DMS79 treated with DMSO at 0.1 percent for 48 hours (cell line): ENCODE data around the gene TIMP2.
"Not testable (repeated sequence)": the region's sequence is repeated elsewhere in the genome, so short reads cannot be mapped to it uniquely, and the experiment has no call there.

ENCODE experiments used
- DNase-seq: peaks from one replicate; lab custom pipeline; 2025; lab: John Stamatoyannopoulos, UW

The TIMP2 gene

DNA sequence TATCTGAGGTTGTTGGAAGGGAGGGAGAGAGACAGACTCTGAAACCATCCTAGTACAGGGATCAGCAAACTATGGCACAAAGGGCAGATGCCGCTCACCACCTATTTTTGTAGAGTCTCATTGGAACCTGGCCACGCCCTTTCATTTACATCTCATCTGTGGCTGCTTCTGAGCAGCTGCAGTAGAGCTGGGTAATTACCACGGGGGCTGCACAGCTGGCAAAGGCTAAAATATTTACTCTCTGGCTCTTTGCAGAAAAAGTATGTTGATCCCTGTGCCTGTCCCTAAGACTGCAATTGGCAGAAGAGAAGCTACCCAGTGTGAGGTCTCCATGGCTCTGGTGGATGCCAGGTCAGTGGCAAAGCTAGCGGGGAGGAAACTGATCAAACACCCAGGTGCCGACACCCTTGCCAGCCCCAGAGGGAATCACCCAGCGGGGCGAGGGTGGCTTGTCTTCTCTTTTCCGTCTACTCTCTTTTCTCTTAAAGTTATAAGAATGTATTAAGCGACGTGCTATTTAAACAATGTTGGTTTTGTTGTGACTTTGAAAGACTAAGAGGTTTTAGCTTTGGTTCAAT is 36.2 kb downstream of the TIMP2 start:
- no peak for DNase-seq

DNA sequence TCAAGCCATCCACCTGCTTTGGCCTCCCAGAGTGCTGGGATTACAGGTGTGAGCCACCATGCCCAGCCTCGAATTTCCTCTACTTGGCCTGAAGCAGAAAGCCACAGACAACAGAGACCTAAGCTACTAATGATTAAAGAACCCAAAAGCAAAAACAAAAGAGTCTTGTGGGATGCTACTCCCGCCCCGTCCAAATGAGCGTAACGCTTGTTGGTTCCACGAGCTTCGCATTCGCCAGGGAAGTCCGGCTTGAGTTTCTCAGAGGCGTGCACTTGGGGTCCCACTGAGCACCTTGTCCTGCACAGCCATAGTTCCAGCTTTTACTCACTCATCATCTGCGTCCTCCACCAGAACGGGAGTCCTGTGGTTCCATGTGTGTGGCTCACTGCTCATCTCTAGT is 38.2 kb downstream of the TIMP2 start:
- no peak for DNase-seq

DNA sequence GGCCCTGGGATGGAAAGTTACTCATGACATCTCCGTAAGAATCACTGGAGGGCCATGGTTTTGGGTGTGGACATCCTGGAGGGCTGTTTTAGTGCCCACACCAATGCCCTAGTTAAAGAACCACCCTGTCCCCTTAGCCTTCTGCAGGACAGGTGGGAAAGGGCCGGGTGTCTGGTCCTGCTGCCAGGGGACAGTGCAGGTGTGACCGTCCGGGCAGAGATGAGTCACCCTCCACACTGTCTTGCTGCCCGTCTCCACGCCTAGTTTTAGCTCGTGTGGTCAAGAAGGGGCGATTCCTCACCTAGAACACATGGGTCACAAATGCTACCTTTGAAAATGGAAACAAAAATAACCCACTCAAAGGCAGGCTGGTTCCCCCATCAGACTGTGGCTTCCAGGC is 39.2 kb downstream of the TIMP2 start:
- no peak for DNase-seq

DNA sequence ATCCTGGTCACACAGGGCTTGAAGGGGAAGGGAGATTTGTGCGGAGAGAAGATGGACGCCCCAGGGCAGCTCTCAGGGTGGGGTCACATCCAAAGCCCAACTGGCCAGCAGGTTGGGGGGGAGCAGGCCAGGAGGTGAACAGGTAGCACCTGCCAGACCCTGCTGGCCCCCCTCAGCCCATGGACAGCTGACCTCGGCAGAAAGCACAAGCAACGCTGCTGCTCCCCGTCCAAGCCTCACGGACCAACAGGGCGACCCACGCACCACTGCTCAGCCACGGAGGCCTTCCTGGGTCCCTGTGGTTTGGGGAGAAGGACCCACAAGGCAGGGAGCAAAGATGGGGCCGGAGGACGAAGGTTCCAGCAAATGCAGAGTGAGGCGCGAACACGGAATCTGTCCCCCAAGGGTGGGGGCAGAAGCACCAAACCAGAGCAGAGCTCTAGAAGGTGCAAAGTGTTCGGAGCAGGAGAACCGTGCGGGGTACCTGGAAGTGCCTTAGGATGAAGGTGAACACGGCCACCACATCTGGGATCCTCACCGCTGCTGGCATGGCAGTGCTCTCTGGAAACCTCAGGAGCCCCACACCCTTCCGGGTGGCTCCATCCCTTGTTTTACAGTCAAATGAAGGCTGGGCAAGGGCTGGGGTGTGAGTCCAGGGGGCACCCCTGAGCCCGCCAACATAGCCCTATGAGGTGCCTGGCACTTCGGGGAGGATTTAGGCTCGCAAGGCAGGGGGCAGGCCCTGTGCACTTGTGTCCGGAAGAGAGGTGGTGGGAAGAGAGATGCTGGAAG is 40.1 kb downstream of the TIMP2 start:
- DNase-seq: no peak

DNA sequence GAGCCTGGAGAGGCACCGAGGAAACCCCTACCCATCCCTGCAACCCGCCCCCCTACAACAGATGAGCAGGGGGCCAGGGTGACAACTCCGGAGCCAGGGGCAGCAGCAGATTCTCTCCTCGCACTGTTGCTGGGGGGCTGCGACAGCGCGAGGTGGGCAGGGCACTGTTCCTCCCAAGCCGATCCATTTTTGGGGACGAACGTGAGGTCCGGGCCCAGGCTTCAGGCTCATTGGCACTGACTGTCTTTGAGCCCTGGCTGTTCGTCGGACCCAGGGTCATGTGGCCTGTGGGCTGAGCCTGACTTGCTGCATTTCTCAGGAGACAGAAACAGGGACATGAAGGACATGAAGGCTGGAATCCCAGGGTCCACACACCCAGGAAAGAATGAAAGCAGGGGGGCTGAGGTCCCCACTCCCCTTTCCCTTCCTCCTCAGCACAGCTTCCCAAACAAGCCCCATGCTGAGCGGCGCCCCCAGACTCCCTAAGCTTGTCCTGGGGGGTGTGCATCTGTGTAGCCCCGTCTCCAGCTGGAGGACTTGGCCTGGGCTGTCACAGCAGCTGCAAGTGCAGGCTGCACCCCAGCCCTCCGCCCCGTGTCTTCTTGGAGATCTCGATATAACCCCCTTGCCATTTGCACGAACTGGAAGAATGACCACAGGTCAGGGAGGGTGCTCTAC is 40.9 kb downstream of the TIMP2 start:
- DNase-seq: no peak

DNA sequence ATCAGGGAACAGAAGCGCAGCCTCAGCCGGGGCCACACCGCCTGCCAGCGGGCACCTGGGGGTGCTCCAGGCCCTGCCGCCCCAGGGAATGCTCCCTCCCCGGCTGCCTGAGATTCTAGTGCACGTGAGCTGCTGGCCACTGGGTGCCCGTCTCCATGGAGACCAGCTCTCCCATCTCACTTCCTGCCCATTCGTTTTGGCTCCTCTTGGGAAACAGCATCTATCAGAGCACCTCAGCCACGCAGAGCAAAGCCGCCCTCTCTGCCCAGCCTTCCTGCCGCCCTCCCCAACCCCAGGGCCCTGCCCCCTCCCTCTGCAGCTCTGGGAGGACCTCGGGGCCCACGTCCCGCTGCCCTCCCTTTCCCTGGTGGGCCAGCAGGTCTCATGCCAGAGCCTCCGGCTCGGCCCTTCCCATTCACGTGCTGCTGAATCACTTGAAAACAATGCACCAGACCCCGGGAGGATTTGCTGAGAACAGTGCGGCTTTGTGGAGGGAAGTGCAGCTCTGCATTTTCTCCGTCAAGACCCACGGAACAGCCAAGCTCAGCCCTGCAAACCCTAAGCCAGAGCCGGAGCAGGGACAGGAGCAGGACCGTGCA is 41.6 kb downstream of the TIMP2 start:
- peak; percentile 26 for DNase-seq

DNA sequence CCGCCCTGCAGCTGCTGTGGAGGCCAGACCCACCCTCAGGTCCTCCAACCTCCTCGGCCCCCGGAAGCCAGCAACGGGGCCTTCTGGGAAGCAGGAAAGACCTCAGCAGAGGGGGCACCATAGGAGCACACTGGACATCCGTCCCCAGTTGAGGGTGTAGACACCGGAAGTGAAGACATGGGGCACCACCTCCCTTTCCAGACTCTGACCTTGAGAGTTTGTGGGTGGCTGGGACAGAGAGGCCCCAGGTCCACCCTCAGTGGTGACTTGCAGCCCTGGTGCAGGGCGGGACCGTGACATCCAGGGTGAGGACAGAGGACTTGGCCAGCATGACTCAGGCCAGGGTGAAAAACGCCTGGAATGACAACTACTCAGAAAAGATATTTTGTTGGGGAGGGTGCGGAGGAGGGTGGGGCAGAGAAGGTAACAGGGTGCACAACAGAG is 42.1 kb downstream of the TIMP2 start:
- DNase-seq: no peak

DNA sequence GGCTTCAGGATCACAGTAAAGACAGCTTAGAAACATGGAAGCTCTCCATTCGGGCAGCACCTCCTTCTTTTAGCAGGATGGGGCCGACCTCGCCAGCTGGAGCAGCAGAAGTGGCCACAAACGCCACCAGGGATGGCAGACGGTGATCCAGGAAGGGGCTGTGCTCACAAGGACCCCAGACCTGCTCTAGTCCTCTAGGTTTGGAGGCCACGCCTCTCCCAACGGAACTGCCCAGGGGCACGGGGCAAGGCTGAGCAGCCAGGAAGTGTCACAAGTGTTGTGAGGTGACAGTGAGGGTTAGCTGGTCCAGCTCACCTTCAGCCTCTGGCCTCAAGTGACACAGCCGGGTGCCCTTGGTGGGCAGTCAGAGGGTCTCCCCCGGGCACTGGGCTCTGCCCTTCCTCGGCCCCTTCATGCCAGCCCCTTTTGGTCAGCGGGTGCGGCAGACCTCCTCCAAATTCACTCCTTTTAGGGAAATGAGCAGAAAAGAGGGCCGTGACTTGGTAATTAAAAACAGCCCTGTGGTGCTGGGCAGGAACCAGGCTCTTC is 42.6 kb downstream of the TIMP2 start:
- DNase-seq: no peak

DNA sequence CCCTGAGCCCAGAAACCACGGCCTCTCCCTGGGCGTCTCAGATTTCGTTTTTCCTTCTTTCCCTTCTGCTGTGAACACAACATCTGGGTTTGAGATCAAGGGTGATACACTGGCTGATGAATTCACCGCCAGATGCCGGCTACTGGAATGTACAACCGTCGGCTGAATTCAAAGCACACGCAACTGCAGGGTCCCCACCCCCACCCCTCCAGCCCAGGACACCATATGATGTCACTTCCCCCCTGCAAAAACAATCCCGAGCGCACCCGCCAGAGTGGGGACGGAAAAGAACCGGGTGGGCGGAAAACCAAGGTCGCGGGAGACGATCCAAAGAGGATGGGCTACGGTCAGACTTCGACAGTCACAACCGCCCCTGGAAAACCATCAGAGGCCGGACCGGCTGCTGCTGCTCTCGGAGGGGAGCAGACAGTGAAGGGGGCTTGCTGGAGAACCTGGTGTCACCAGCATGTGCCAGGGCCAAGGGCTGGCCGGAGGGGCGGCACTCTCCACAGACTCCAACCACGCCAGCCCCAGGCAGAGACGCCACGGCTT is 45.5 kb downstream of the TIMP2 start:
- no peak for DNase-seq

DNA sequence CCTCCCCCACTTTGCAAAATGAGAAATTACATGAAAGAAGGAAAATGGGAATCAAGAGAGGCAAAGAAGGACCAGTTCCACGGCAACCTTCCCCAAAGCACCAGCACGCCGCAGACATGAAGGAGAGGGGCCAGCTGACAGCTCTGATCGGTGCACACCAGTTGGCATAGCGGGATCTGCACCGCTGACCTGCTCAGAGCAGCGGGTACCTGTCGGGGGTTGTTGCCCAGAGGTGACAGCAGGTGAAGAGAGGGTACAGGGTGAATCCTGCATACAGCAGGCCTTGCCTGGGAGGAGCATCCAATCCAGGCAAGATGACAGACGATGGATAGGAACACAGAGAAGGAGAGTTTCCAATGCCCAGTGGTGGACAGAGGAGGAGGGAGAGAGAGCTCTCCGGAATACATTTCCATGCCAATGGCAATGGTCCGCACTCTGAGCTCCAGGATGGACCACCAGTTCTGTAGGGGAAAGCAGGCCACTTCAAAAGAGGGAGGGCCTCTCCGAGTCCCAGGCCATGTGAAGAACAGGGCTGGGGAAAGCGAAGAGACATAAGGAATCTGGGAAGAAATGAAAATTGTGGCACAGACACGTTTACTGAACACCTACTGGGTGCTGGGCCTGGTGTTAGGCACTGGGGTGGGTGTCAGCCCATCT is 46.2 kb downstream of the TIMP2 start:
- DNase-seq: no peak

DNA sequence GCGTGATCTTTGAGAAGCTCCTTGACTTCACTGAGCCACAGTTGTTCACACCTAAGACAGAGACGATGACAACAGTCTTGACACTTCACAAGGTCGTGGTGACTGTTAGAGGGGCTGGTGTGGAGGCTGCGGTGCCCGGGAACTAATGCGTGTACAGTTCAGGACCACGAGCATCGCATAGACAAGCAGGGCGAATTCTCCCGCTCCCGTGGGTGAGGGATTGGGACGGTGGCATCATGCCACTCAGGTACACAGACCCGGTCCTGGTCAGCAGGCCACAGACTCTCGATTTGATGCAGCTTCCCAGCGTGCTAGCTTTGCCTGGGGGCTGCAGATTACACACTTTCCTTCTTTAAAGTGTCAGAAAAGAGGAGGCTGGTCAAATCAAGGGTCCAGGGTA is 46.9 kb downstream of the TIMP2 start:
- DNase-seq: no peak

DNA sequence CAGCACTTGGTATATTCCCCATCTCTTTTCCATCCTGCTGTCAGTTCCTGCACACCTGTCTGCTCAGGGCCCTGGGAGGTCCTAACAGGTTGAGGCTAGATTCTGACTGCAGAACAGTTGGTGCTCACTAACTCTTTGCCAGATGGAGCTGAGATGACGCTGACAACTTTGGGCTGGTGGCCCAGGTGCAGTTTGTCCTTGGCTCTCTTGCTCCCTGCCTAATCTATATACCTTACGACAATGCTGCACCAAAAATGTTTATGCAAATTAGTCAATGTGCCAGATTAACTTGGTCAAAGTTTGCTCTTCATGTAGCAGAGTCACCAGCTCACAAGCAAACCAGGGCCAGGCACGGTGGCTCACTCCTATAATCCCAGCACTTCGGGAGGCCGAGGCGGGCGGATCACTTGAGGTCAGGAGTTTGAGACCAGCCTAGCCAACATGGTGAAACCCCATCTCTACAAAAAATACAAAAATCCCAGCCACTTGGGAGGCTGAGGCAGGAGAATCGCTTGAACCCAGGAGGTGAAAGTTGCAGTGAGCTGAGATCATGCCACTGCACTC is 48.2 kb downstream of the TIMP2 start:
- DNase-seq: not testable (repeated sequence)

DNA sequence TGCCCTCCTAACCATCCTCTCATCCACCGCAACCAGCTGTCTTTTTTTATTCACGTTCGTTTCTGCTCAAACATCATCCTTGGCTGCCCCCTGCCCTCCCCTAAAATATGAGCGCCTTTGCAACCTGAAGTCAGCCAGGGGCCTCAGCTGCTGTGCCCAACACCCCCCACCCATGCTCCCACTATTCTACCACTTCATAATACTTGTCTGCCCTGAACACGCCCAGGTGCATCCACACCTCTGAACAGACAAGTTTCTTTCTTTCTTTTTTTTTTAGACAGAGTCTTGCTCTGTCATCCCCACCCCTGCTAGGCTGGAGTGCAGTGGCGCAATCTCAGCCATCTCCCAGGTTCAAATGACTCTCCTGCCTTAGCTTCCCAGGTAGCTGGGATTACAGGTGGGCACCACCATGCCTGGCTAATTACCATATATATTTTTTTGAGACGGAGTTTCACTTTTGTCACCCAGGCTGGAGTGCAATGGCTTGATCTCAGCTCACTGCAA is 49.0 kb downstream of the TIMP2 start:
- DNase-seq: no peak

DNA sequence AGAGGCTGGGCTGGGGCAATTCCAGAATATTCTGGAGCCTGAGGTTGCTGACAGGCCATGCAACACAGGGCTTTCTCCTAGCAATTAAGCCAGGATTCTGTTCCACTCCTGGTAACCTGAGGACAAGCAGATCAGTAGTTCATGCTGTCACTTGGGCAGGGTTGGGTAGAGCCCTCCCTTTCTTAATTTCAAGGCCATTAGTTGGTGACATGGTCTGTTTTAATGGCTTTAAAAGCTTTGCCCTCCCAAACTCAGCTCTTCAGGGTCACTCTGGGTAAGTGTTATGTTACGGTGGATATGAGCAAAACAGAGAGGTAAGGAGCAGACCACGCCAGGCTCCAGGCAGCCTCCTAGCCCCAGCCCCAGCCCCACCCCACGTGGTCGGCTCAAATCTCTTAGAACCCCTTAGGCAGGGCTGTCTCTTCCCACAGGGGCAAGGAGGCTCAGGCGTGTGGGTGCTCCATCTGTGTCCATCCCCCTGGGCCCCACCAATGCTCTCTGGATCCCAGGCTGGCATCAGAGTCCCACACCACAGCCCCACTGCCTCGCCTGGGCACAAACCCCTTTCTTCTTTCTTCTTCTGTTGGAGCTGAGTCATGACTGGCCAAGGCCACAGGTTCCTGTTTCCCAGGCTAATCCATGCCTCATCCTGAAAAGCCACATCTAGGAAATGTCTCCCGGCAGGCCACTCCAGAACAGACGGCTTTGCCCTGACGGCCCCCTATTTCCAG is 49.7 kb downstream of the TIMP2 start:
- no peak for DNase-seq

DNA sequence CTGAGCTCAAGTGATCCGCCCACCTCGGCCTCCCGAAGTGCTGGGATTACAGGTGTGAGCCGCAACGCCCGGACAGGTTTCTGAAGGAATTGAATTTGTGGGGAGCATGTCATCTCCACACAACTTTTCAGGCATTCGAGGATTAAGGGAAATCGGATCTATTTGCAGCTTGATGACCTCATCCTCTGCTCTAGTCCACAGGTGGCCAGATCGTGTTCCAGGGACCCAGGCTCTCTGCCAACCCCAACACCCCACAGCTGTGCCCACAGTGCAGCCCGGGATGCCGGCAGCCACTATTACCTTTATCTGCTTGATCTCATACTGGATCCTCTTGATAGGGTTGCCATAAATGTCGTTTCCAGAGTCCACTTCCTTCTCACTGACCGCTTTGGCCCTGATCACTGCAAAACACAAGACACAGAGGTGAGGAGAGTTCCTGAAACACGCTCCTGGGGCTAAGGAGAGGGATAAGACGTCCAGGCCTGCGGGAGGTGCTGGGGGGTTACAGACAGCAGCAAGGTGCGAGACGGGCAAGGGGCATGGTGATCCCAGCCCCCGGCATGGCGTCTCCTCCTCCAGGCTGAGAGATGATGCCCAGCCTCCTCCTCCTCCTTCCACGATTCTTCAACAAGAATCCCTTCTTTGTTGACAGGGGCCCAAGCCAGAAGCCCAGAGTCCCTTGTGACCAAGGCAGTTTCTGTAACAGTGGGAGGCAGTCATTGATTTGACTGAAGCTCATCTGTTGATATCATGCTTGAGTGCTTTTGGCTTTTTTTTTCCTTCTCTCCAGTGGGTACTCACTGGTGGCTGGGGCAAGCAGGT is 51.5 kb downstream of the TIMP2 start:
- peak; percentile 30 for DNase-seq

DNA sequence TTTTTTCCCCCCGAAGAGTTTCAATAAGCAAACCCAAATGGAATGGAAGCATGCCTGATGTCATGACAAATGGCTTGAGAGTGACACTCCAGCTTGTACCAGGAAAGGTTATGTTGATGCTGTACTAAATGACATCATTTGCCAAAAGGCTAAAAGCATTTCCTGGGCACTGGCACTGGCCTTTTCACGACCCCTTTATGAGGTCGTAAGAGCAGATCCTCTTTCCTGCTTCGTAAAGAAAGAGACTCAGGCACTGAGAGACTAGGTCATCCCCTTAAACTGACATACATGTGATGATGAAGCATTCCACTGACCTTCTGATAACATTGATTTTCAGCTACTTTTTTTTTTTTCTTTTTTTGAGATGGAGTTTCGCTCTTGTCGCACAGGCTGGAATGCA is 52.7 kb downstream of the TIMP2 start:
- DNase-seq: no peak

DNA sequence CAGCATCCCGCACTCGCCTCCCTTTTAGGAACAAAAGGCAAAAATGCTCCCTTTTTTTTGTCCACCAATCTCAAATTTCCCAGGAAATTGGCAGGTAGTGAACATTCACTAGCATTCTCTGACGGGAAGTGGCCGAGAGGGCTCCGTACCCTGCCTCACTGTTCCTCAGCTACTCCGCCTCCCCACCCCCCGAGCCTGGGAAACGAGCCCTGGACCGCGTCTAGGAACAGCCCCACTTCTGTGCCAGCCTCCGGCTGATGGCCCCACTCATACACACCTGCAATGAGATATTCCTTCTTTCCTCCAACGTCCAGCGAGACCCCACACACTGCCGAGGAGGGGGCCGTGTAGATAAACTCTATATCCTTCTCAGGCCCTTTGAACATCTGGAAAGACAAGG is 54.6 kb downstream of the TIMP2 start:
- no peak for DNase-seq

DNA sequence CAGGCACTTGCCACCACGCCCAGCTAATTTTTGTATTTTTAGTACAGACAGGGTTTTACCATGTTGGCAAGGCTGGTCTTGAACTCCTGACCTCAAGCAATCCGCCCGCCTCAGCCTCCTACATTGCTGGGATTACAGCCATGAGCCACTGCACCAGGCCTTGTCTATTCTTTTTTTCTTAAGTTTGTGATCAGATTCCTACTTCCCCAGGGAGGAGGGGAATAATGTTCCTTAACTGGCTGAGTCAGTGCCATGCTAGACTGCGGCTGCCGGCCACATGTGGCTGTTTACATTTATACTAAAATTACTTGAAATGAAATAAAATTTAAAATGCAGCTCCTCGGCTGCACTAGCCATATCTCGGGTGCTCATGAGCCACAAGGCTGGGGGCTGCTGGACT is 56.8 kb downstream of the TIMP2 start:
- no peak for DNase-seq

DNA sequence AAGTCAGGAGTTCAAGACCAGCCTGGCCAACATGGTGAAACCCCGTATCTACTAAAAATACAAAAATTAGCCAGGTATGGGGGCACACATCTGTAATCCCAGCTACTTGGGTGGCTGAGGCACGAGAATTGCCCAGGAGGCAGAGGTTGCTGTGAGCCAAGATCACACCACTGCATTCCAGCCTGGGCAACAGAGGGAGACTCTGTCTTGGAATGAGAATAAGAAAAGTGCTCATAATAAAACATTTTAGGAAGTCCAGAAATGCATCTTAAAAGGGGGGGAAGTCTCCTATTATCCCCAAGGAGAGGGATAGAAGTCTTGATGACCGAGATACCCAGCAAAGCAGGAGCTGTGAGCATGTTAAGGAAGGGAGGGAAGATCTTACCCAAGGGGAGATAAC is 58.1 kb downstream of the TIMP2 start:
- DNase-seq: not testable (repeated sequence)
